ENCODE data around the gene MYT1. TPM values are rescaled to one million over a fixed set of nuclear protein-coding genes. Genes with fewer than 3 reads are reported as not detected.

Gene MYT1
- total and polyA plus RNA-seq, 2 of the 13 experiments (the other 11 are each of a cell fraction or from before 2014, with no cell fraction given), result 0.58 to 2.5 TPM

- TF ChIP-seq ZHX1 (CRISPR knock-in tag; IDR thresholded peaks at IDR 0.05; ENCODE audit: low read depth), result no peak
- no peak for TF ChIP-seq KLF11 (CRISPR knock-in tag; IDR thresholded peaks at IDR 0.05)
- TF ChIP-seq TIGD3 (CRISPR knock-in tag; IDR thresholded peaks at IDR 0.05; ENCODE audit: borderline replicate concordance), result no peak
- no peak for TF ChIP-seq NCOR1 (IDR thresholded peaks at IDR 0.05; ENCODE audit: borderline replicate concordance, low read length)
- no peak for TF ChIP-seq CEBPZ (IDR thresholded peaks at IDR 0.05; ENCODE audit: low read length)
- TF ChIP-seq ZNF704 (CRISPR knock-in tag; IDR thresholded peaks at IDR 0.05; ENCODE audit: borderline replicate concordance), result no peak
- TF ChIP-seq JUNB (CRISPR knock-in tag; IDR thresholded peaks at IDR 0.05; ENCODE audit: borderline replicate concordance), result no peak
- no peak for TF ChIP-seq ZNF75D (CRISPR knock-in tag; IDR thresholded peaks at IDR 0.05; ENCODE audit: borderline replicate concordance)
- TF ChIP-seq ZNF597 (CRISPR knock-in tag; IDR thresholded peaks at IDR 0.05), result no peak
- TF ChIP-seq RFXANK (CRISPR knock-in tag; IDR thresholded peaks at IDR 0.05), result no peak
- no peak for TF ChIP-seq THAP11 (CRISPR knock-in tag; IDR thresholded peaks at IDR 0.05)
- no peak for TF ChIP-seq MIER3 (CRISPR knock-in tag; IDR thresholded peaks at IDR 0.05; ENCODE audit: borderline replicate concordance)
- TF ChIP-seq EZH2 (conservative IDR thresholded peaks at IDR 0.05; ENCODE audit: low read depth, low read length), result no peak
- TF ChIP-seq KAT8 (CRISPR knock-in tag; IDR thresholded peaks at IDR 0.05), result no peak
- no peak for TF ChIP-seq ZSCAN21 (CRISPR knock-in tag; IDR thresholded peaks at IDR 0.05; ENCODE audit: borderline replicate concordance)
- no peak for TF ChIP-seq ZNF550 (CRISPR knock-in tag; IDR thresholded peaks at IDR 0.05; ENCODE audit: borderline replicate concordance)
- no peak for TF ChIP-seq MYPOP (CRISPR knock-in tag; IDR thresholded peaks at IDR 0.05)
These were observed 48.5 kb downstream of the MYT1 start (continued) for GRCh38 chr20:64212755-64213154.

Data from HepG2 (cell line).